PFSK-1 (cell line): ENCODE data around the gene ID2. TPM values are rescaled to one million over a fixed set of nuclear protein-coding genes. Genes with fewer than 3 reads are reported as not detected.

Source experiments
- FOXP2 ChIP-seq: optimal IDR thresholded peaks from 2 replicates; pipeline ENCODE3; 2011; ENCODE audit warnings: borderline replicate concordance, control low read depth, inconsistent platforms; ENCODE audit not compliant: insufficient read depth; ENCODE audit errors: extremely low read length, extremely low read depth
- POLR2AphosphoS5 ChIP-seq: IDR thresholded peaks from 2 replicates; pipeline ENCODE4 v1.6.1; 2012; ENCODE audit warnings: low read depth, mild to moderate bottlenecking, control low read depth, low read length, moderate library complexity
- SIN3A ChIP-seq: IDR thresholded peaks from 2 replicates; pipeline ENCODE4 v1.6.1; 2012; ENCODE audit warnings: mild to moderate bottlenecking, low read length, moderate library complexity, borderline replicate concordance; ENCODE audit not compliant: insufficient read depth
- TAF1 ChIP-seq: IDR thresholded peaks from 2 replicates; pipeline ENCODE4 v1.6.1; 2012; ENCODE audit warnings: low read length, control low read depth, borderline replicate concordance; ENCODE audit not compliant: insufficient read depth
- polyA plus RNA-seq: library from polyadenylated mRNA; unstranded; fragments of >200 nt; gene quantifications from one replicate; pipeline ENCODE4 v1.2.1, GENCODE V29; 2012; ENCODE audit warnings: low read depth, missing spikeins; ENCODE audit not compliant: insufficient read length
- TF ChIP-seq, protein P1 (sequence below), 2 experiments: IDR thresholded peaks; 2 replicates each; pipeline versions ENCODE4 v1.6.1 to v1.8.0; 2011 to 2012; ENCODE audit warnings: low read depth in 2 of 2, low read length in 2 of 2, control low read depth in 1 of 2, inconsistent platforms in 1 of 2, mild to moderate bottlenecking in 1 of 2, moderate library complexity in 1 of 2; ENCODE audit not compliant: insufficient read depth in 1 of 2

Gene ID2, protein sequence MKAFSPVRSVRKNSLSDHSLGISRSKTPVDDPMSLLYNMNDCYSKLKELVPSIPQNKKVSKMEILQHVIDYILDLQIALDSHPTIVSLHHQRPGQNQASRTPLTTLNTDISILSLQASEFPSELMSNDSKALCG
- polyA plus RNA-seq: 13.6 TPM

DNA sequence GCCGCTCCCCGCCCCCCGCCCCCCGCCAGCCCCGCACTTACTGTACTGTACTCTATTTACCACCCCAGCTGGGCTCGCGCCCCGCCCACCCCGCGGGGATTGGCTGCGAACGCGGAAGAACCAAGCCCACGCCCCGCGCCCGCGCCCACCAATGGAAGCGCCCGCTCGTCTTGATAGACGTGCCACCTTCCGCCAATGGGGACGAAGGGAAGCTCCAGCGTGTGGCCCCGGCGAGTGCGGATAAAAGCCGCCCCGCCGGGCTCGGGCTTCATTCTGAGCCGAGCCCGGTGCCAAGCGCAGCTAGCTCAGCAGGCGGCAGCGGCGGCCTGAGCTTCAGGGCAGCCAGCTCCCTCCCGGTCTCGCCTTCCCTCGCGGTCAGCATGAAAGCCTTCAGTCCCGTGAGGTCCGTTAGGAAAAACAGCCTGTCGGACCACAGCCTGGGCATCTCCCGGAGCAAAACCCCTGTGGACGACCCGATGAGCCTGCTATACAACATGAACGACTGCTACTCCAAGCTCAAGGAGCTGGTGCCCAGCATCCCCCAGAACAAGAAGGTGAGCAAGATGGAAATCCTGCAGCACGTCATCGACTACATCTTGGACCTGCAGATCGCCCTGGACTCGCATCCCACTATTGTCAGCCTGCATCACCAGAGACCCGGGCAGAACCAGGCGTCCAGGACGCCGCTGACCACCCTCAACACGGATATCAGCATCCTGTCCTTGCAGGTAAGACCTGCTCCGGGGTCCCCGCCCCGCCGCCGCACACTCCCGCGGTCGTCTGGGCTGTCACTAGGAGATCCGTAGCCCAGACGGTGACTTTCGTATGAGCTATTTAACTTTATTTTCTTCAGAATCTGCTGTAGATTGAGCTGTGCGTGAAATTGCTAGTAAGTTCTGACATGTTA is at the start of gene ID2:
Gene ID2 (plus strand): TSS at position 271 of the 907 bp plus-strand sequence. CDS start 110 bp downstream, at position 381.
- TF ChIP-seq POLR2AphosphoS5 (peak; percentile 99), SIN3A (peak; percentile 65; the same call in 1 of the 2 replicates), FOXP2 (no peak), TAF1 (peak; percentile 99)
- TF ChIP-seq, protein P1, sequence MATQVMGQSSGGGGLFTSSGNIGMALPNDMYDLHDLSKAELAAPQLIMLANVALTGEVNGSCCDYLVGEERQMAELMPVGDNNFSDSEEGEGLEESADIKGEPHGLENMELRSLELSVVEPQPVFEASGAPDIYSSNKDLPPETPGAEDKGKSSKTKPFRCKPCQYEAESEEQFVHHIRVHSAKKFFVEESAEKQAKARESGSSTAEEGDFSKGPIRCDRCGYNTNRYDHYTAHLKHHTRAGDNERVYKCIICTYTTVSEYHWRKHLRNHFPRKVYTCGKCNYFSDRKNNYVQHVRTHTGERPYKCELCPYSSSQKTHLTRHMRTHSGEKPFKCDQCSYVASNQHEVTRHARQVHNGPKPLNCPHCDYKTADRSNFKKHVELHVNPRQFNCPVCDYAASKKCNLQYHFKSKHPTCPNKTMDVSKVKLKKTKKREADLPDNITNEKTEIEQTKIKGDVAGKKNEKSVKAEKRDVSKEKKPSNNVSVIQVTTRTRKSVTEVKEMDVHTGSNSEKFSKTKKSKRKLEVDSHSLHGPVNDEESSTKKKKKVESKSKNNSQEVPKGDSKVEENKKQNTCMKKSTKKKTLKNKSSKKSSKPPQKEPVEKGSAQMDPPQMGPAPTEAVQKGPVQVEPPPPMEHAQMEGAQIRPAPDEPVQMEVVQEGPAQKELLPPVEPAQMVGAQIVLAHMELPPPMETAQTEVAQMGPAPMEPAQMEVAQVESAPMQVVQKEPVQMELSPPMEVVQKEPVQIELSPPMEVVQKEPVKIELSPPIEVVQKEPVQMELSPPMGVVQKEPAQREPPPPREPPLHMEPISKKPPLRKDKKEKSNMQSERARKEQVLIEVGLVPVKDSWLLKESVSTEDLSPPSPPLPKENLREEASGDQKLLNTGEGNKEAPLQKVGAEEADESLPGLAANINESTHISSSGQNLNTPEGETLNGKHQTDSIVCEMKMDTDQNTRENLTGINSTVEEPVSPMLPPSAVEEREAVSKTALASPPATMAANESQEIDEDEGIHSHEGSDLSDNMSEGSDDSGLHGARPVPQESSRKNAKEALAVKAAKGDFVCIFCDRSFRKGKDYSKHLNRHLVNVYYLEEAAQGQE (IDR thresholded peaks at IDR 0.05; ENCODE audit: insufficient read depth in 1 of 2, low read depth in 2 of 2, low read length in 2 of 2): peak; percentile 54 to 56; a peak in 2 of 4 replicates

DNA sequence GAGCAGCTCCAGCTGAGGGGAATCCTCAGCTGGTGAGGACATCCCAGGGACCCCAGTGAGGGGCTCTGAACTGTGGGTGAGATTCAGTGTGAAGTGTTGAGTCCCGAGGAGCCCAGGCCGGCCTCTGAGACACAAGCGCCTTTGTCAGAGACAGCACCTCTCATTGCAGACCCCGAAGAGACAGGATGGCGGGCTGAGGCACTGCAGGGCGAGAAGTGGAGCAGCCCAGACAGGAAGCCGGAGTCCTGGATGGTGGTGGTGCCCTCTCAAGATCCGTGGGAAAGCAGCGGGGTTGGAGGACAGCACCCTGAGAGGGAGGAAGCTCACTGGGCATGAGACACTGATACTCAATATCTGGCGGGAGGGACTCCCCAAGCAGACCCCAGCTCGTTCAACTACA is 49.1 kb upstream of the ID2 start:
- TF ChIP-seq SIN3A (no peak), TAF1 (no peak), FOXP2 (no peak)
- TF ChIP-seq, protein P1 (IDR thresholded peaks at IDR 0.05; ENCODE audit: insufficient read depth in 1 of 2, low read depth in 2 of 2, low read length in 2 of 2): no peak

DNA sequence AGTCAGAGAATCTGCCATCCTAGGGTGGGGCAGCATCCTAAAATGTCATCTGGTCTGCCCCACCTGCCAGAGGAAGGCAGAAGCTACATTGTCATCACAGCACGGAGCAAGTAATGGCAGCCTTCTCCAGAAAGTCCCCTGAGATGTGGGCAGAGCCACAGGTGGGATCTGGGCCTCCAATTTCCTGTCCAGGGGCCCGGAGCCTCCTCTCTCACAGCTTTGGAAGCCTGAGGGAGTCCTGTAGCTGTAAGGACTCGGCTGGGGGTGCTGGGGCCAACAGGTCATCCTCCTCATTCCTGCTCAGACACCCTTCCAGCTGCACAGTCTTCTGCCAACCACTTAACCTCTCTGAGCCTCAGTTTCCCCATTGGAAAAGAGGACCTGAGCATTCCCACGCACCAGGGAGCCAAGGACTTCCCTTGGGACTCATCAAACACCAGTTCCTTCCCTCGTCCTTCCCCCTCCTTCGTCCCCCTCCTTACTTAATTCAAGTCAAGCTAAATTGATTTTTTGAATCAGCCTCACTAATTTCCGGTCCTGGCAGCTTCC is 48.6 kb upstream of the ID2 start:
- TF ChIP-seq FOXP2: no peak
- TF ChIP-seq POLR2AphosphoS5: no peak
- TF ChIP-seq TAF1: no peak

DNA sequence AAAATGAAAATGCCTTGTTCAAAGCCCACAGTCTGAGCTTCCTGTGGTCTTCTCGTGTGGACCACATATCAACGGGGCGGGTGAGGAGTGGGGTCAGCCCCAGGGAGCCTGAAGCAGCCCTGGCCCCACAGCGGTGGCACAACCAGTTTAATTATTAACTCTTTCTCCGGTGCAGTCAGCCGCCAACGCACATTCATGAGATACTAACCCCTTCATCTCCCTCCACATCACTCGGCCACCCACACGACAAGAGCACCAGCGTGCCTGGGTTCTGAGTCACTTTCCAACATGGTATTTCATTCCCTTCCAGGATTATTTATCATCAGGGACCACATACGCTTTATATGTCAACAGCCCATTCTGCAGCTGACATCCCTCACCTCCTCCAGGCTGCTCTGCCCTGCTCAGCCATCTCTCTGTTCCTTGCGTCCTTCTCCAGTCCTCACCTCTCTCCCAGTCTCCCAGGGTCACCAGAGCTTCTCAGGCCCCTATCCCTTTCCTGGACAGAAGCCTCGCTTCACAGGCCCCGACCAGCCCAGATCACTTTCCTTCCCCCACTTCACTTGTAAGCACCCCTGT is 48.0 kb upstream of the ID2 start:
- TF ChIP-seq, protein P1 (IDR thresholded peaks at IDR 0.05; ENCODE audit: insufficient read depth in 1 of 2, low read depth in 2 of 2, low read length in 2 of 2): no peak

DNA sequence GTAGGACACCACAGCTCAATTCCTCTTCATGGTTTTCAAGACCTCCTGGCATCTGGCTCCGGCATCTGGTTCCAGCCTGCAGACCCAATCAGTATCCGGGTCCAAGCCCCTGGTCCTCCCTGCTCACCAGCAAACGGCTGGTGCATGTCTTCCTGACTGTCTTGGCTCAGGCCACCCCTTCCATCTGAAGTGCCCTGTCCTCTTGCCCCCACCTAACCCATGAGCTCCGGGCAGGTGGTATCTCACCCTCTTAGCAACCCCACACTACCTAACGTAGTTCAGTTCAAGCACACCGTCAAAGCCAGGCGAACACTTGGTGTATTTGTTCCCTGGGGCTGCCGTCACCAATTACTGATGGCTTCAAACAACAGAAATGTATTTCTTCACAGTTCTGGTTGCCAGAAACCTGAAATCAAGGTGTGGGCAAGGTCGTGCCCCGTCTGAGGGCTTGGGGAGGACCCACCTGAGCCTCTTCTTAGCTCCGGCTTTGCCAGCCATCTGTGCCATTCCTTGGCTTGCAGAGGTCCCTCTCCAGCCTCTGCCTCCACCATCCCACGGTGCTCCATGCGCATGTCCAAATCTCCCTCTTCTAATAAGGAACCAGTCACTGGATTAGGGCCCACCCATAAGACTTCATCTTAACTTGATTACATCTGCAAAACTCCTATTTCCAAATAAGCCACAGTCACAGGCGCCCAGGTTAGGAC is 47.2 kb upstream of the ID2 start:
- no peak for TF ChIP-seq FOXP2

DNA sequence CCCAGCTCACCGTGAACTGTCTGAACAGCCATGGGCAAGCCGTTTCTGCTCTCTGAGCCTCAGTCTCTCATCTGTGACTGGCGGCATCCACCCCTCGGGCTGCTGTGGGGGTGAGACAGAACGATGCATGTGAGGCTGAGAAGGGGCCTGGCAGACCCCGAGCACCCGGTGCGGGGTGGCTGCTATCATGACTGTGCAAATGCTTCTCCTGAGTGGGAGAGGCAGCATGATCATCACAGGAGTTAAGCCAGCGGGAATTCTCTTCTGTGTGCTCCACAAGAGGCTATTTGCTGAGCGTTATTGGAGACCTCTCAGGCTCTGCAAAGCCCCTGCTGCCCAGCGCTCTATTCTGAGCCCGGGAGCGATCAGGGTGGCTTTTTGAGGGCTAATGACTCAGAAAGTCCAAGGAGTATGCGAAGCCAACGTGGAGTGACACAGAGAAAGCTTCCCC is 45.8 kb upstream of the ID2 start:
- TF ChIP-seq, protein P1 (IDR thresholded peaks at IDR 0.05; ENCODE audit: insufficient read depth in 1 of 2, low read depth in 2 of 2, low read length in 2 of 2): no peak
- TF ChIP-seq TAF1: no peak
- no peak for TF ChIP-seq FOXP2
- no peak for TF ChIP-seq POLR2AphosphoS5
- no peak for TF ChIP-seq SIN3A
